CMK (cell line): ENCODE results near the gene NAT8.
"Not testable (repeated sequence)": the region's sequence is repeated elsewhere in the genome, so short reads cannot be mapped to it uniquely, and the experiment has no call there.

Source experiments
- DNase-seq: peaks from one replicate; pipeline ENCODE4 v3.0.0-alpha.2; 2010; ENCODE audit warnings: low read depth

NAT8 gene

GRCh38 chr2:73642338-73643018 is at the start of gene NAT8:
NAT8 (minus strand) TSS chr2:73642422; CDS start chr2:73641628, 794 bp downstream.
- peak; percentile 30 for DNase-seq

GRCh38 chr2:73690372-73691088 is 48.3 kb upstream of the NAT8 start:
- DNase-seq = not testable (repeated sequence)

- not testable (repeated sequence) for DNase-seq
Measured at GRCh38 chr2:73688494-73688893, 46.3 kb upstream of the NAT8 start.

GRCh38 chr2:73685764-73686438 is 43.7 kb upstream of the NAT8 start:
- DNase-seq = no peak

GRCh38 chr2:73684905-73685304 is 42.7 kb upstream of the NAT8 start:
- DNase-seq = not testable (repeated sequence)

- DNase-seq = not testable (repeated sequence)
Measured at GRCh38 chr2:73684325-73684724, 42.1 kb upstream of the NAT8 start.

- DNase-seq = not testable (repeated sequence)
Measured at GRCh38 chr2:73679951-73680571, 37.8 kb upstream of the NAT8 start.

- DNase-seq = not testable (repeated sequence)
Measured at GRCh38 chr2:73679237-73679636, 37.0 kb upstream of the NAT8 start.

GRCh38 chr2:73678008-73678407 is 35.8 kb upstream of the NAT8 start:
- DNase-seq = not testable (repeated sequence)

- not testable (repeated sequence) for DNase-seq
Measured at GRCh38 chr2:73676211-73676610, 34.0 kb upstream of the NAT8 start.

GRCh38 chr2:73674696-73675157 is 32.5 kb upstream of the NAT8 start:
- not testable (repeated sequence) for DNase-seq

GRCh38 chr2:73669976-73670375 is 27.8 kb upstream of the NAT8 start:
- not testable (repeated sequence) for DNase-seq

- not testable (repeated sequence) for DNase-seq
Measured at GRCh38 chr2:73667239-73667638, 25.0 kb upstream of the NAT8 start.

- DNase-seq = no peak
Measured at GRCh38 chr2:73654175-73654574, 12.0 kb upstream of the NAT8 start.

- DNase-seq = no peak
Measured at GRCh38 chr2:73652348-73652747, 10.1 kb upstream of the NAT8 start.

GRCh38 chr2:73651591-73652230 is 9.5 kb upstream of the NAT8 start:
- no peak for DNase-seq

- not testable (repeated sequence) for DNase-seq
Measured at GRCh38 chr2:73647690-73648089, 5.5 kb upstream of the NAT8 start.

- no peak for DNase-seq
Measured at GRCh38 chr2:73641767-73642062, 507 bp downstream of the NAT8 start.

- DNase-seq = no peak
Measured at GRCh38 chr2:73640946-73641766, 1.1 kb downstream of the NAT8 start.

GRCh38 chr2:73640511-73640911 is 1.7 kb downstream of the NAT8 start:
- no peak for DNase-seq

- DNase-seq = no peak
Measured at GRCh38 chr2:73638429-73638828, 3.8 kb downstream of the NAT8 start.
